ENCODE data around the gene GNG11. TPM values are rescaled to one million over a fixed set of nuclear protein-coding genes. Genes with fewer than 3 reads are reported as not detected.

Gene GNG11
- total and polyA plus RNA-seq, 2 donors (not counting 3 experiments of a cell fraction or from before 2014, with no cell fraction given), result 92.3 to 208 TPM

DNA sequence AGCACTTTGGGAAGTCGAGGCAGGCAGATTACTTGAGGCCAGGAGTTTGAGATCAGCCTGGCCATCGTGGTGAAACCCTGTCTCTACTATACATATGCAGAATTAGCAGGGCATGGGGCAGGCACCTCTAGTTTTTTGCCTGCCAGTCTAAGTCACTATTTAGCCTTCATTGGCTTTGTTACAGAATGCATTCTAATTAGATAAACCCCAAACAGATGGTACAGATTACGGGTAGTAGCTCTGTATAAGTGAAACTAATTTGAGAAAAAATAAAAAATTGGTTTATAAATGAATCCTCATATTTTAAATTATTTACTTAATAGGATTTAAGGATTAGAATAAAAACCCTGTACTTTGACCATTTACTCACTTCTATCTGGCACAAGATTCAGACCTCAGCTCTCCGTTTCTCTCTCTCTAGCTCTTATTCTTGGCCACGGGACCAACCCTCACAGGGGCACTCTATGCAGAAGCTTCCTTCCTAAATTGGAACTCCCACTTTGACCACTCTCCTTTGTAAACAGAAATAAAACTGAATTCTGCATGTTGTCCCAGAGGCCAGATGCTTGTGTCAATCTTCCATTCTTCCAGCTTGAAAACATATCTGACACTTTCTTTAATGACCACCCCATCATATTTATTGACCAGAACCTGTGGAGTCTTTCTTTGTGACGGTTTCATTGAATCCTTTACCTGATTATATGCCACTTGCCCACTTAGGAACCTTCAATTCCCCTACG is 55.8 kb downstream of the GNG11 start:
- FAIRE-seq (no peak), DNase-seq (ENCODE audit: low read depth, low spot score) (no peak)
- Histone ChIP-seq H3K9me3 (replicated peaks; ENCODE audit: control insufficient read depth, insufficient read depth, low read length) (no peaks in the 10 kb centered on the region), H3K9ac (replicated peaks; ENCODE audit: extremely low read depth, insufficient read depth, low read length) (no peak overlapping the region), H4K20me1 (replicated peaks; ENCODE audit: control insufficient read depth, extremely low read depth, insufficient read depth, low read length) (no peaks in the 10 kb centered on the region), H3K4me2 (ENCODE audit: insufficient read depth, low read length) (no peak overlapping the region), H3K4me3 (replicated peaks in 1 of 3; ENCODE audit: insufficient read depth in 1 of 3, low read depth in 1 of 3, low read length in 3 of 3) (no peak overlapping the region), H3K27ac (ENCODE audit: insufficient read depth, low read depth, low read length) (no peak overlapping the region), H3K9me1 (replicated peaks; ENCODE audit: control insufficient read depth, extremely low read depth, insufficient read depth, low read length) (no peaks in the 10 kb centered on the region), H3K79me2 (ENCODE audit: control insufficient read depth, insufficient read depth, low read length) (no peaks in the 10 kb centered on the region), H3K27me3 (ENCODE audit: control insufficient read depth in 2 of 2, insufficient read depth in 2 of 2, low read length in 2 of 2) (peaks cover 0 to 2% of the 10 kb centered on the region in 2 experiments), H3K4me1 (ENCODE audit: control insufficient read depth, extremely low read depth, insufficient read depth, low read length) (no peaks in the 10 kb centered on the region), H3K36me3 (ENCODE audit: control insufficient read depth in 2 of 2, extremely low read depth in 1 of 2, insufficient read depth in 2 of 2, low read length in 2 of 2) (no peaks in the 10 kb centered on the region), H2AFZ (ENCODE audit: low read depth, low read length) (no peak overlapping the region)
- ChIA-PET CTCF (interaction anchor here (1.2 to 1.5 kb wide), 4 partner anchors 10 to 110 kb away, joined by 3 to 5 read pairs (median 3); no protein-coding TSS in a partner anchor), POLR2A (no interaction called here)
- dilution Hi-C loops (cut with MboI; ENCODE audit: extremely low pct_ligation_motif_present, low sequenced_read_pairs), result no loop called here
- TF ChIP-seq POLR2A (IDR thresholded peaks at IDR 0.05; ENCODE audit: low read depth, low read length) (no peak), JUN (IDR thresholded peaks at IDR 0.05; ENCODE audit: borderline replicate concordance, insufficient read depth, insufficient read length, low read depth) (no peak), GATA2 (IDR thresholded peaks at IDR 0.05; ENCODE audit: insufficient read depth, insufficient read length, low read depth, low read length) (no peak), FOS (IDR thresholded peaks at IDR 0.05; ENCODE audit: borderline replicate concordance, insufficient read depth, low read length) (no peak), POLR2AphosphoS5 (IDR thresholded peaks at IDR 0.05; ENCODE audit: insufficient read depth, low read depth, low read length) (no peak)
- TF ChIP-seq, protein P1, sequence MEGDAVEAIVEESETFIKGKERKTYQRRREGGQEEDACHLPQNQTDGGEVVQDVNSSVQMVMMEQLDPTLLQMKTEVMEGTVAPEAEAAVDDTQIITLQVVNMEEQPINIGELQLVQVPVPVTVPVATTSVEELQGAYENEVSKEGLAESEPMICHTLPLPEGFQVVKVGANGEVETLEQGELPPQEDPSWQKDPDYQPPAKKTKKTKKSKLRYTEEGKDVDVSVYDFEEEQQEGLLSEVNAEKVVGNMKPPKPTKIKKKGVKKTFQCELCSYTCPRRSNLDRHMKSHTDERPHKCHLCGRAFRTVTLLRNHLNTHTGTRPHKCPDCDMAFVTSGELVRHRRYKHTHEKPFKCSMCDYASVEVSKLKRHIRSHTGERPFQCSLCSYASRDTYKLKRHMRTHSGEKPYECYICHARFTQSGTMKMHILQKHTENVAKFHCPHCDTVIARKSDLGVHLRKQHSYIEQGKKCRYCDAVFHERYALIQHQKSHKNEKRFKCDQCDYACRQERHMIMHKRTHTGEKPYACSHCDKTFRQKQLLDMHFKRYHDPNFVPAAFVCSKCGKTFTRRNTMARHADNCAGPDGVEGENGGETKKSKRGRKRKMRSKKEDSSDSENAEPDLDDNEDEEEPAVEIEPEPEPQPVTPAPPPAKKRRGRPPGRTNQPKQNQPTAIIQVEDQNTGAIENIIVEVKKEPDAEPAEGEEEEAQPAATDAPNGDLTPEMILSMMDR (IDR thresholded peaks at IDR 0.05; ENCODE audit: extremely low read depth in 1 of 2, insufficient read depth in 1 of 2, low read depth in 1 of 2, low read length in 2 of 2), result no peak
- intact Hi-C loops (cut with micrococcal nuclease), result no loop called here
- no TSS peak for BruUV-seq (replicated peaks)

Small RNA genes within 50 kb of the gene (small RNA-seq; reads per million reads assigned to genes)
- gene AC002076.2 (ENCODE audit: insufficient read depth, insufficient read length, low read depth, low replicate concordance), result not detected

Other genes starting within 250 kb of the GNG11 start
- 33.1 and 65.9 TPM in 2 replicates for gene TFPI2, start 31.0 kb upstream of the GNG11 start, total RNA-seq
- 49.9 and 57.3 TPM in 2 replicates for gene TFPI2, start 31.0 kb upstream of the GNG11 start, polyA plus RNA-seq
- gene GNGT1, start 15.2 kb upstream of the GNG11 start, total RNA-seq, result not detected in 2 replicates
- not detected in 2 replicates for gene GNGT1, start 15.2 kb upstream of the GNG11 start, polyA plus RNA-seq
- 23.9 and 28.4 TPM in 2 replicates for gene BET1, start 82.6 kb downstream of the GNG11 start, total RNA-seq
- gene BET1, start 82.6 kb downstream of the GNG11 start, polyA plus RNA-seq, result 14.8 and 21.9 TPM in 2 replicates